ENCODE results near the gene SGMS2.

- TF ChIP-seq MAFK (IDR thresholded peaks at IDR 0.05; ENCODE audit: partially characterized antibody) (no peak), EP300 (IDR thresholded peaks at IDR 0.05) (no peak), SMC3 (IDR thresholded peaks at IDR 0.05) (no peak)
These were observed 63.5 kb downstream of the SGMS2 start for GRCh38 chr4:107888237-107888636.

All from A549 (cell line).